GM04503 (cell line): ENCODE results near the gene TMPRSS12.
"Not testable (repeated sequence)": the region's sequence is repeated elsewhere in the genome, so short reads cannot be mapped to it uniquely, and the experiment has no call there.

Experiments
- DNase-seq: peaks from one replicate; pipeline ENCODE4 v3.0.0-alpha.2; 2012; ENCODE audit warnings: low read depth

TMPRSS12 gene, protein sequence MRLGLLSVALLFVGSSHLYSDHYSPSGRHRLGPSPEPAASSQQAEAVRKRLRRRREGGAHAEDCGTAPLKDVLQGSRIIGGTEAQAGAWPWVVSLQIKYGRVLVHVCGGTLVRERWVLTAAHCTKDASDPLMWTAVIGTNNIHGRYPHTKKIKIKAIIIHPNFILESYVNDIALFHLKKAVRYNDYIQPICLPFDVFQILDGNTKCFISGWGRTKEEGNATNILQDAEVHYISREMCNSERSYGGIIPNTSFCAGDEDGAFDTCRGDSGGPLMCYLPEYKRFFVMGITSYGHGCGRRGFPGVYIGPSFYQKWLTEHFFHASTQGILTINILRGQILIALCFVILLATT

DNA sequence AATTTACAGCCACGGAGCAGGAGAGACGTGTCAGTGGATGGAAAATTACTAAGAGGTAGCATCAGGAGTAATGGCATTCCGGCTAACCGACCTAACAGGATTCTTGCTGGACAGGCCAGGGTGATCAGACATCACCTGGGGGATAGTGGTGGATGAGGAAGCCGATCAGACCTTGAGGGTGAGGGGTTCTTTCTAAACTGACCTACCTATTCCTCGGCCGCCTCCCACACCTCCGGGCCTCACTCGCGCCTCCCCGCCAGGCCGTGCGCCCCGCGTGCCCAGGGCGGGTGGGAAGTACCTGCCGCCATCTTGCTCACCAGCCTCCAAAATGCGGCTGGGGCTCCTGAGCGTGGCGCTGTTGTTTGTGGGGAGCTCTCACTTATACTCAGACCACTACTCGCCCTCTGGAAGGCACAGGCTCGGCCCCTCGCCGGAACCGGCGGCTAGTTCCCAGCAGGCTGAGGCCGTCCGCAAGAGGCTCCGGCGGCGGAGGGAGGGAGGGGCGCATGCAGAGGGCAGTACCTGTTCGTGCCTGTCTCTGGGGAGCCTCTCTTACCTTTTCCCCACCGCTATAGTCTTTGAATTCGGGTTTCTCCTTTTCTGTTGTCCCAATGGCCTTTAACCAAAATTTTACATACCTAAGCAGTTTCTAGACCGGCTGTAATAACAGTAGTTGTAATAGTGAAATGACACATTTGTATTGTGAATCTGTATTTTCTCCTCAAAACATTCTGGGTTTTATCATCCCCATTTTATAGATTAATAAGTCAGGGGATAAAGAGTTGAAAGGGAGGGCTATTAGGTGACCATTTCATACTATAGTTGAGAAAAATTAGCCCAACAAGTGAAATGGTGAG is at the start of gene TMPRSS12:
TMPRSS12 (plus strand) TSS at position 290 of the 857 bp plus-strand sequence; CDS start at position 329, 39 bp downstream.
- no peak for DNase-seq

- DNase-seq = no peak
Observed at GRCh38 chr12:50799908-50800307, 42.8 kb upstream of the TMPRSS12 start.

DNA sequence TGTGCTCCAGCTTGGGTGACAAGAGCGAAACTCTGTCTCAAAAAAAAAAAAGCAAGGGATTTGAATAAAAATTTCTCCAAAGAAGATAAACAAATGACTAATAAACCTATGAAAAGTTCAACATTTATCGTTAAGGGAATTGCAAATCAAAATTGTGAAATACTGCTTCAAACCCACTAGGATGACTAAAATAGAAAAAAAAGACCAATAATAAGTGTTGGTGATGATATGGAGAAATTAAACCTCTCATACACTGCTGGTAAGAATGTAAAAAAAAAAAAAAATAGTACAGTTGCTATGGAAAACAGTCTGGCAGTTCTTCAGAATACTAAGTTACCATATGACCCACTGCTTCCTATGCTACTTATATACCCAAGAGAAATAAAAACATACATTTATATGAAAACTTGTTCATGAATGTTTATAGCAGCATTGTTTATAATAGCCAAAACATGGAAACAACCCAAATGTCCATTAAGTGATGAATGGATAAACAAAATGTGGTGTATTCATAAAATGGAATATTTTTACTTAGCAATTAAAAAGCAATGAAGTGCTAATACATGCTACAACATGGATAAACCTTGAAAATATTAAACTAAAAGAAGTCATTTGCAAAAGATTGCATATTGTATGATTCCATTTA is 39.4 kb upstream of the TMPRSS12 start:
- DNase-seq = no peak

GRCh38 chr12:50806176-50806575 is 36.5 kb upstream of the TMPRSS12 start:
- no peak for DNase-seq

- DNase-seq = not testable (repeated sequence)
Observed at GRCh38 chr12:50809131-50809530, 33.6 kb upstream of the TMPRSS12 start.

DNA sequence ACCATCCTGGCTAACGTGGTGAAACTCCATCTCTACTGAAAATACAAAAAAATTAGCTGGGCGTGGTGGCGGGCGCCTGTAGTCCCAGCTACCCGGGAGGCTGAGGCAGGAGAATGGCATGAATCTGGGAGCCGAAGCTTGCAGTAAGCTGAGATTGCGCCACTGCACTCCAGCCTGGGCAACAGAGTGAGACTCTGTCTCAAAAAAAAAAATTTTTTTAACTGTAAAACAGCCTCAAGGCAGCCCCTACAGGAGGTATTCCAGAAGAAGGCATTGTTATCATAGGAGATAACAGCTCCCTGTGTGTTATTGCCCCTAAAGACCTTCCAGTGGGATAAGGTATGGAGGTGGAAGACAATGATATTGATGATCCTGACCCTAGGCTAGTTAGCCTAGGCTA is 27.8 kb upstream of the TMPRSS12 start:
- not testable (repeated sequence) for DNase-seq

DNA sequence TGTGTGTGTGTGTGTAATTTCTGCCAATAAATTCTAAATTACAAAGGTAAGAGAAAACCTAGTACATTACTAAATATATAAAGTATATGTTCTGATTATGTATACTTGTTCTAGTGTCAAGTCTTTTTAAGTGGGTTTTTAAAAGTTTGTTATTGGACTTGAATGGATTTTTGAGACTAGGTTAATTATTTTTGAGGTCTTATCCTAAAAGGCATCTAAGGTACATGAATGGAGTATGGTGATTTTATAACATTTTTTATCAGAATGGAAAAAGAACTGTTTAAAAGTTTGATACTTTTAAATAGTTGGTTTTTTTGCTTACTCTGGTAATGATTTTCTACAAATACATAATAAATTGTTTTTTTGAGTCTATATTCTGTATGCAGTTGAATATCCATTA is 22.5 kb upstream of the TMPRSS12 start:
- DNase-seq = no peak

GRCh38 chr12:50822082-50822481 is 20.6 kb upstream of the TMPRSS12 start:
- DNase-seq = no peak

- DNase-seq = not testable (repeated sequence)
Observed at GRCh38 chr12:50823724-50824123, 19.0 kb upstream of the TMPRSS12 start.

DNA sequence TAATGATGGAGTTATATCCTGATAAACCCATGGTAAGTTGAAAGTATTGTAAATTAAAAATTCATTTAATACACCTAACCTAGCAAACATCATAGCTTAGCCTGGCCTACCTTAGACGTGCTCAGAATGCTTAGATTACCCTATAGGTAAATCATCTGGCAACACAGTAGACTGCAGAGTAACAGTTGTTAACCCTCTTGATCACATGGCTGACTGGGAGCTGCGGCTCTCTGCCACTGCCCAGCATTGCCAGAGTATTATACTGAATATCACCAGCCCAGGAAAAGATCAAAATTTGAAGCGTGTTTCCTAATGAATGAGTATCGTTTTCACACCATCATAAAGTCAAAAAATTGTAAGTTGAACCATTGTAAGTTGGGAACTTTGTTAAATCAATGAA is 17.8 kb upstream of the TMPRSS12 start:
- no peak for DNase-seq

- peak; percentile 23 for DNase-seq
Observed at GRCh38 chr12:50825372-50825838, 17.3 kb upstream of the TMPRSS12 start.

- no peak for DNase-seq
Observed at GRCh38 chr12:50828121-50828520, 14.6 kb upstream of the TMPRSS12 start.

DNA sequence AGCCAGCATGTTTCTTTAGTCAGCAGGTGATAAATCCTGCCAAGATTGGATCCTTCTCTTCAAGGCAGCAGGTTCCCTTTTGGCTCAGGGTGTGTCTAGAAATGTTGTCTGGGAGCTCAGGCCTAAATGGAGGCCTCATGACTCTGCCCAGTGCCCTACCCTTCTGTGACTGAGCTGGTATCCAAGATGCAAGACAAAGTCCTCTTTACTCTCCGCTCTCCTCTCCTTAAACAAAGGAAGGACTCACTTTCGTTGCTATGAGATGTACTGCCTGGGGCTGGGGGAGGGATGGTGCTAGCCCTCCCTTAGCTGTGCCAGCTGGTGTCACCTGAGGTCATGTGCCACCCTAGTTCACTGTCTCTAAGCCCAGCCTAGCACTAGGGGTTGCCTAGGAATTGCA is 13.8 kb upstream of the TMPRSS12 start:
- DNase-seq = no peak

DNA sequence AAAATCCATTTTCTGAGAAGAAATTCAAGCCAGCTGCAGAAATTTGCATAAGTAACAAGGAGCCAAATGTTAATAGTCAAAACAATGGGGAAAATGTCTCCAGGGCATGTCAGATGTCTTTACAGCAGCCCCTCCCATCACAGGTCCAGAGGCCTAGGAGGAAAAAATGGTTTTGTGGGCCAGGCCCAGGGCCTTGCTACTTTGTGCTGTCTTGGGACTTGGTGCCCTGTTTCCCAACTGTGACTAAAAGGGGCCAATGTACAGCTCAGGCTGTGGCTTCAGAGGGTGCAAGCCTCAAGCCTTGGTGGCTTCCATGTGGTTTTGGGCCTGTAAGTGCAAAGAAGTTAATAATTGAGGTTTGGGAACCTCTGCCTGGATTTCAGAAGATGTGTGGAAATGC is 8.9 kb upstream of the TMPRSS12 start:
- DNase-seq = not testable (repeated sequence)

- DNase-seq = no peak
Observed at GRCh38 chr12:50839042-50839441, 3.7 kb upstream of the TMPRSS12 start.

DNA sequence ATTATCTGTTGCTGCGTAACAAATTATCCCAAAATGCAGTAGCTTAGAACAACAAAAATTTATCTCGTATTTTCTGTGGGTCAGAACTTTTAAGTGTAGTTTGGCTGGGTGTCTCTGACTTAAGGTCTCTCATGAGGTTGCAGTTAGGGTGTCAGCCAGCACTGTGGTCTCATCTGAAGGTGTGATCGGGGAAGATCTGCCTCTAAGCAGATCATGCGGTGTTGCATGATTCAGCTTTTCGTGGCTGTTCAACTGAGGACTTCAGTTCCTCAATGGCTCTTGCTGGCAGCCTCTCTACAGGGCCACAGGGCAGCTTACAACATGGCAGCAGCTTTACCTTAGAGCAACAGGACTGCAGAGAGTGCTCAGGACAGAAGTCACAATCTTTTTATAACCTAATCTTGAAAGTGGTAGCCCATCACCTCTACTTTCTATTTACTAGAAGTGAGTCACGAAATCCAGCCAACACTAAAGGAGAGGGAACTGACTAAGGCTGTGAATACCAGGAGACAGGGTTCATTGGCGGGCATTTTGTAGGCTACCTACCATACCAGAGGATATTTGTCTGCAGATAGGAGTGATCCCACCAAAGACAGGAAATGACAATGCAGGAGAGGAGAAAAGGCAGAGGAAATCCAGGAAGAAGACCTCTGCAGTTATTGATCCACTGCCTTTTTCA is 1.8 kb upstream of the TMPRSS12 start:
- DNase-seq = no peak

- no peak for DNase-seq
Observed at GRCh38 chr12:50841716-50842531, 802 bp upstream of the TMPRSS12 start.

DNA sequence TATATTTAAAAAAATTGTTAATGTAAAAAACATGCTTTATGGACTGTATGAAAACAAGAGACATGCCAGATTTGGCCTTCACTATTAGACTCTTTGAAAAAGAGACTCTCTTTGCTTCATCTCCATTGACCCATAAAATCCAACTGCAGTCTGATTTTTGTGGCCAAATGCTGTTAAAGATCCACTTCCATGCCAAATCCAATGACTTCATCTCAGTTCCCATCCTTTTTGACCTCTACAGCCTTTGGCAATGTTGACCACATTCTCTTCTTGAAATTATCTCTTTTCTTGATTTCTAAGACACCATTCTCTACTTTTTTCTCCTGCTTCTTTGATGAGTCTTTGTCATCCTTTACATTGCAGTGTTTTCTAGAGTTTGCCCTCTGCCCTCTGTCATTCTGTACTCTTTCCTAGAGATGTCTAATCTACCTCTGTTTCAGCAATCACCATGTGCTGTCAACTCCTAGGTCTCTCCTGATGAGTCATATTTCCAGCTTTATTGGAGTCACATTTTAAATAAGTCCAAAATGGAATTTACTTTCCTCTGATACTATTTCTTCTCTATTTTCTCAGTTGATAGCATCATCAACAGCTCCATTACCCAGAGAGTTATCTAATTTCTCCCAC is 2.4 kb downstream of the TMPRSS12 start:
- DNase-seq = no peak

GRCh38 chr12:50848963-50849362 is 6.2 kb downstream of the TMPRSS12 start:
- DNase-seq = no peak

DNA sequence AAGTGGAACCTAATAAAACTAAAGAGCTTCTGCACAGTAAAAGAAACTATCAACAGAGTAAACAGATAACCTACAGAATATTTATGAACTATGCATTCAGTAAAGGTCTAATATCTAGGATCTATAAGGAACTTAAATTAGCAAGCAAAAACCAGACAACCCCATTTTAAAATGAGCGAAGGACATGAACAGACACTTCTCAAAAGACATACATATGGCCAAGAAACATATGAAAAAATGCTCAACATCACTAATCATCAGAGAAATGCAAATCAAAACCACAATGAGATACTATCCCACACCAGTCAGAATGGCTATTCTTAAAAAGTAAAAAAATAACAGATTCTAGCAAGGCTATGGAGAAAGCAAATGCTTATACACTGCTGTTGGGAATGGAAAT is 12.5 kb downstream of the TMPRSS12 start:
- DNase-seq = not testable (repeated sequence)

GRCh38 chr12:50855679-50856078 is 13.0 kb downstream of the TMPRSS12 start:
- DNase-seq = not testable (repeated sequence)
